Stomach (tissue), 4 donors: ENCODE data around the gene UBE2D4.

Source experiments
- CTCF ChIP-seq, 7 experiments: fragments of 450-650 bp in 4 of 7; fragments of 200-600 bp in 3 of 7; sonication (generic) in 3 of 7; IDR thresholded peaks; one replicate each; pipeline ENCODE4 v1.5.1; 2016 to 2019; ENCODE audit warnings: antibody characterized with exemption in 7 of 7, control low read depth in 2 of 7, mild to moderate bottlenecking in 1 of 7
- EP300 ChIP-seq: sonication (generic); formaldehyde crosslinking; IDR thresholded peaks from one replicate; pipeline ENCODE4 v1.6.1; 2017; ENCODE audit warnings: antibody characterized with exemption
- POLR2A ChIP-seq, 4 donors: fragments of 450-650 bp; IDR thresholded peaks; one replicate each; pipeline ENCODE4 v1.6.1; 2016; ENCODE audit warnings: antibody characterized with exemption in 4 of 4, control low read depth in 2 of 4, mild to moderate bottlenecking in 1 of 4, moderate library complexity in 1 of 4

DNA sequence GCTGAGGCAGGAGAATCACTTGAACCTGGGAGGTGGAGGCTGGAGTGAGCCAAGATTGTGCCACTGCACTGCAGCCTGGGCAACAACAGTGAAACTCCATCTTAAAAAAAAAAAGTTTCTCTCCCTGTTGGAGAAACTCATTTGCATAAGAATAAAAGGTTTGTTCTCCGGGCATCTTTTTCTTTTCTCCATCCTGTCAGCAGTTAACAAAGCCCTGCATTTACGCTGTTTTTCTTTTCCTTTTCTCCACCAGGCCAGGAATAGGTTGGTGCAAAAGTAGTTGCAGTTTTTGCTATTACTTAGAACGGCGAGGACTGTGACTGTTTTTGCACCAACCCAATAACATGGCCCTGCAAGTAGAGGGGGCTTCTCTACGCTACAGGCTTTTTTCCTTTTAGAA, 10.3 kb upstream of the UBE2D4 start:
- TF ChIP-seq CTCF (IDR thresholded peaks at IDR 0.05) (no peak), POLR2A (IDR thresholded peaks at IDR 0.05) (no peak), EP300 (no peak)
